ENCODE data around the gene SAMD4B. TPM values are rescaled to one million over a fixed set of nuclear protein-coding genes. Genes with fewer than 3 reads are reported as not detected.

Gene SAMD4B
- total and polyA plus RNA-seq, 9 of the 15 experiments (the other 6 are each of a cell fraction or from before 2014, with no cell fraction given) = 3.4 to 90.5 (median 38.0) TPM

DNA sequence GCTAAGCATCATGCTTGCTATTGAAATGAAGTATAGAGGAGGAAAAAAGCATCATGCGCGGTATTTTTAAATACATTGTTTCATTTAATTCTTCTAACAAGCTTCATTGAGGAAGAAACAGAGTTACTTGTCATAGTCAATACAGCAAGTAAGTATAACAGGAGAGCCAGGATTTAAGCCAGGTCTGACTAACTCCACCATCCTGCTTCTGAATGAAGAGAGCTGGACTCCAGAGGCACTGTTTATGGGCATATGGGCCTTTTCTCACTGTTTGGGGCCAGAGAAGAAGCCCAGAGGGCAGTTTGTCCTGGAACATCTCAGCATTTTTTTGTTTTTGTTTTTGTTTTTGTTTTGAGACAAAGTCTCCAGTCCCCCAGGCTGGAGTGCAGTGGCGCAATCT, 7.9 kb downstream of the SAMD4B start:
- peaks cover 75% of the 10 kb centered on the region for H3K79me2 ChIP-seq (ENCODE audit: control insufficient read depth, insufficient read depth, low read length)

More for the DNA sequence above, 7.9 kb downstream of the SAMD4B start:
- Histone ChIP-seq H3K27me3 (ENCODE audit: control insufficient read depth in 2 of 2, insufficient read depth in 2 of 2, low read length in 2 of 2) (no peaks in the 10 kb centered on the region), H3K4me2 (ENCODE audit: insufficient read depth, low read length) (no peak overlapping the region), H3K9ac (ENCODE audit: insufficient read depth in 1 of 2, low read depth in 2 of 2, low read length in 2 of 2) (no peak overlapping the region), H2AFZ (ENCODE audit: low read depth, low read length) (no peak overlapping the region), H3K9me3 (replicated peaks; ENCODE audit: control insufficient read depth, insufficient read depth, low read depth, low read length) (no peaks in the 10 kb centered on the region), H3K4me3 (no peak overlapping the region), H4K20me1 (replicated peaks; ENCODE audit: control insufficient read depth, insufficient read depth, low read length) (peaks cover 36% of the 10 kb centered on the region), H3K9me1 (ENCODE audit: control insufficient read depth, insufficient read depth, low read length) (peaks cover 12% of the 10 kb centered on the region), H3K36me3 (ENCODE audit: control insufficient read depth, insufficient read depth, low read length) (peaks cover 87% of the 10 kb centered on the region), H3K27ac (ENCODE audit: extremely low read depth, low read depth, low read length) (no peak overlapping the region), H3K4me1 (replicated peaks in 1 of 2; ENCODE audit: control insufficient read depth in 2 of 2, insufficient read depth in 2 of 2, low read length in 2 of 2) (peaks cover 27 to 57% of the 10 kb centered on the region in 2 experiments)
- TF ChIP-seq ASH1L (IDR thresholded peaks at IDR 0.05; ENCODE audit: borderline replicate concordance, low read depth, partially characterized antibody) (no peak), SMAD1 (IDR thresholded peaks at IDR 0.05; ENCODE audit: low read depth, low read length, partially characterized antibody) (no peak), SMARCA5 (IDR thresholded peaks at IDR 0.05) (no peak), TOE1 (IDR thresholded peaks at IDR 0.05; ENCODE audit: borderline replicate concordance) (no peak), TOE1 (CRISPR knock-in tag; IDR thresholded peaks at IDR 0.05; ENCODE audit: borderline replicate concordance, low read depth) (no peak), TGIF2 (CRISPR knock-in tag; IDR thresholded peaks at IDR 0.05) (no peak), TSC22D4 (tag; IDR thresholded peaks at IDR 0.05) (no peak), MTA3 (IDR thresholded peaks at IDR 0.05; ENCODE audit: borderline replicate concordance) (no peak), KAT2B (IDR thresholded peaks at IDR 0.05; ENCODE audit: low read depth, low read length) (no peak), POLR3G (IDR thresholded peaks at IDR 0.05; ENCODE audit: extremely low read depth, insufficient read length, insufficient replicate concordance) (no peak), TBL1XR1 (IDR thresholded peaks at IDR 0.05; ENCODE audit: low read length in 2 of 2) (no peak)
- TF ChIP-seq, protein P1, sequence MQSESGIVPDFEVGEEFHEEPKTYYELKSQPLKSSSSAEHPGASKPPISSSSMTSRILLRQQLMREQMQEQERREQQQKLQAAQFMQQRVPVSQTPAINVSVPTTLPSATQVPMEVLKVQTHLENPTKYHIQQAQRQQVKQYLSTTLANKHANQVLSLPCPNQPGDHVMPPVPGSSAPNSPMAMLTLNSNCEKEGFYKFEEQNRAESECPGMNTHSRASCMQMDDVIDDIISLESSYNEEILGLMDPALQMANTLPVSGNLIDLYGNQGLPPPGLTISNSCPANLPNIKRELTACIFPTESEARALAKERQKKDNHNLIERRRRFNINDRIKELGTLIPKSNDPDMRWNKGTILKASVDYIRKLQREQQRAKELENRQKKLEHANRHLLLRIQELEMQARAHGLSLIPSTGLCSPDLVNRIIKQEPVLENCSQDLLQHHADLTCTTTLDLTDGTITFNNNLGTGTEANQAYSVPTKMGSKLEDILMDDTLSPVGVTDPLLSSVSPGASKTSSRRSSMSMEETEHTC (IDR thresholded peaks at IDR 0.05) = no peak
- TF ChIP-seq, protein P2, sequence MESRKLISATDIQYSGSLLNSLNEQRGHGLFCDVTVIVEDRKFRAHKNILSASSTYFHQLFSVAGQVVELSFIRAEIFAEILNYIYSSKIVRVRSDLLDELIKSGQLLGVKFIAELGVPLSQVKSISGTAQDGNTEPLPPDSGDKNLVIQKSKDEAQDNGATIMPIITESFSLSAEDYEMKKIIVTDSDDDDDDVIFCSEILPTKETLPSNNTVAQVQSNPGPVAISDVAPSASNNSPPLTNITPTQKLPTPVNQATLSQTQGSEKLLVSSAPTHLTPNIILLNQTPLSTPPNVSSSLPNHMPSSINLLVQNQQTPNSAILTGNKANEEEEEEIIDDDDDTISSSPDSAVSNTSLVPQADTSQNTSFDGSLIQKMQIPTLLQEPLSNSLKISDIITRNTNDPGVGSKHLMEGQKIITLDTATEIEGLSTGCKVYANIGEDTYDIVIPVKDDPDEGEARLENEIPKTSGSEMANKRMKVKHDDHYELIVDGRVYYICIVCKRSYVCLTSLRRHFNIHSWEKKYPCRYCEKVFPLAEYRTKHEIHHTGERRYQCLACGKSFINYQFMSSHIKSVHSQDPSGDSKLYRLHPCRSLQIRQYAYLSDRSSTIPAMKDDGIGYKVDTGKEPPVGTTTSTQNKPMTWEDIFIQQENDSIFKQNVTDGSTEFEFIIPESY (CRISPR knock-in tag; IDR thresholded peaks at IDR 0.05) = no peak
- TF ChIP-seq, protein P3, sequence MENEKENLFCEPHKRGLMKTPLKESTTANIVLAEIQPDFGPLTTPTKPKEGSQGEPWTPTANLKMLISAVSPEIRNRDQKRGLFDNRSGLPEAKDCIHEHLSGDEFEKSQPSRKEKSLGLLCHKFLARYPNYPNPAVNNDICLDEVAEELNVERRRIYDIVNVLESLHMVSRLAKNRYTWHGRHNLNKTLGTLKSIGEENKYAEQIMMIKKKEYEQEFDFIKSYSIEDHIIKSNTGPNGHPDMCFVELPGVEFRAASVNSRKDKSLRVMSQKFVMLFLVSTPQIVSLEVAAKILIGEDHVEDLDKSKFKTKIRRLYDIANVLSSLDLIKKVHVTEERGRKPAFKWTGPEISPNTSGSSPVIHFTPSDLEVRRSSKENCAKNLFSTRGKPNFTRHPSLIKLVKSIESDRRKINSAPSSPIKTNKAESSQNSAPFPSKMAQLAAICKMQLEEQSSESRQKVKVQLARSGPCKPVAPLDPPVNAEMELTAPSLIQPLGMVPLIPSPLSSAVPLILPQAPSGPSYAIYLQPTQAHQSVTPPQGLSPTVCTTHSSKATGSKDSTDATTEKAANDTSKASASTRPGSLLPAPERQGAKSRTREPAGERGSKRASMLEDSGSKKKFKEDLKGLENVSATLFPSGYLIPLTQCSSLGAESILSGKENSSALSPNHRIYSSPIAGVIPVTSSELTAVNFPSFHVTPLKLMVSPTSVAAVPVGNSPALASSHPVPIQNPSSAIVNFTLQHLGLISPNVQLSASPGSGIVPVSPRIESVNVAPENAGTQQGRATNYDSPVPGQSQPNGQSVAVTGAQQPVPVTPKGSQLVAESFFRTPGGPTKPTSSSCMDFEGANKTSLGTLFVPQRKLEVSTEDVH (IDR thresholded peaks at IDR 0.05; ENCODE audit: low read depth, partially characterized antibody) = no peak
- TF ChIP-seq, protein P4, sequence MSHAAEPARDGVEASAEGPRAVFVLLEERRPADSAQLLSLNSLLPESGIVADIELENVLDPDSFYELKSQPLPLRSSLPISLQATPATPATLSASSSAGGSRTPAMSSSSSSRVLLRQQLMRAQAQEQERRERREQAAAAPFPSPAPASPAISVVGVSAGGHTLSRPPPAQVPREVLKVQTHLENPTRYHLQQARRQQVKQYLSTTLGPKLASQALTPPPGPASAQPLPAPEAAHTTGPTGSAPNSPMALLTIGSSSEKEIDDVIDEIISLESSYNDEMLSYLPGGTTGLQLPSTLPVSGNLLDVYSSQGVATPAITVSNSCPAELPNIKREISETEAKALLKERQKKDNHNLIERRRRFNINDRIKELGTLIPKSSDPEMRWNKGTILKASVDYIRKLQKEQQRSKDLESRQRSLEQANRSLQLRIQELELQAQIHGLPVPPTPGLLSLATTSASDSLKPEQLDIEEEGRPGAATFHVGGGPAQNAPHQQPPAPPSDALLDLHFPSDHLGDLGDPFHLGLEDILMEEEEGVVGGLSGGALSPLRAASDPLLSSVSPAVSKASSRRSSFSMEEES (CRISPR knock-in tag; IDR thresholded peaks at IDR 0.05) = no peak
- ChIA-PET CTCF (ENCODE audit: low intra/inter-chr PET ratio) (no interaction called here), POLR2A (interaction anchor here (0.6 to 1.3 kb wide), 4 partner anchors 54 to 247 kb away, joined by 3 to 4 read pairs (median 3); partner anchors contain the start of genes IFNL1 and RPS16)
- DNase-seq (ENCODE audit: extremely low read depth in 1 of 4, low spot score in 3 of 4) (no peak), FAIRE-seq (no peak), ATAC-seq (no peak)
- BruUV-seq (replicated peaks) = no TSS peak
- intact Hi-C loops (cut with micrococcal nuclease) (no loop called here), in situ Hi-C loops (cut with MboI) (no loop called here)
- 98% methylated on average over 3 of the region's 3 CpGs for WGBS (ENCODE audit: insufficient coverage, low coverage, missing lambda C conversion rate)

Measured in K562 (cell line).